NCI-H1105 treated with DMSO at 0.1 percent for 48 hours (cell line): ENCODE data around the gene ZCCHC10.
A peak's percentile ranks its signal among the peaks of the same experiment; 100 is the strongest.
"Not testable (repeated sequence)": the region's sequence is repeated elsewhere in the genome, so short reads cannot be mapped to it uniquely, and the experiment has no call there.

Source experiments
- DNase-seq: peaks from one replicate; lab custom pipeline; 2025; lab: John Stamatoyannopoulos, UW

ZCCHC10 gene

DNA sequence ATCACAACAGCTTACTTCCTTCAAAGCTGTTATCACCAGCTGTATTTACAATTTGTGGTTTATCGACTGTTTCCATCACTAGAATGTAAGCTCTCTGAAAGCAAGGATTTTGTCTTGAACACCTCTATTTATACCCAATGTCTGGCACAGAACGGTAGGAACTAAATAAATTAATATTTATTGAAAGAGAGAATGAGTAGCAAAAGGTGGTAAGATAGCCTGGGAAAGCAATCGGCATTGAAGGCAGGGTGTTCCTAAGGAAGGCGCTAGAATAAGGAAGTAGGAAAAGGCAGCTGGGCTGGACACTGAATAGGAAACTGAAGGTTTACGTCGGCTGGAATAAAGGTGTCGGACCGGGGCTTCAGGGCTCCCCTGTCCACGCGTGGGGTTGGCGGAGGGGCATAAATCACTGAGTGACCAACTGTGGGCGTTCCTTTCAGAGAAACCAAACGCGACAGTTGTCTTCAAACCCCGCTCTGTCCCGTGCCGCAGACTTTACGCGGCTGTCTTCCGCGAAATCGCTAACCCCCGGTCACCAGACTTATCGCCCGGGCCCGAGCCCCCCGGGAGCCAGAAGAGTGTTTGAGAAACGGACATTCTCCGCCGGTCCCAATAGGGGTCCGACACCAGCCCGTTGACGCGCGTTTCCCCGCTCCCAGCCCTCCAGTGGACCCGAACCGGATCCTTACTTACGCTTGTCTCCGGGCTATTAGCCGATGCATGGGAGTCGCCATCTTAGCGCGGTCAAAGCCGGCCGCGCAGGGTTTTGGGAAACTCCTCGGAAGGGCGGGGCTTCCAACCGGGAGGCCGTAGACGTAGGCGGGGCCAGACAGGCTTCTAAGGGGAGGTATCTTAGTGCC is at the start of gene ZCCHC10:
Gene ZCCHC10, minus strand, starts transcription at position 746 of the 860 bp plus-strand sequence. Its CDS starts 12 bp downstream, at position 734.
- DNase-seq: peak; percentile 85

GRCh38 chr5:133075572-133076536 is 49.5 kb upstream of the ZCCHC10 start:
- DNase-seq: no peak

- no peak for DNase-seq
Measured at GRCh38 chr5:133072021-133072420, 45.7 kb upstream of the ZCCHC10 start.

DNA sequence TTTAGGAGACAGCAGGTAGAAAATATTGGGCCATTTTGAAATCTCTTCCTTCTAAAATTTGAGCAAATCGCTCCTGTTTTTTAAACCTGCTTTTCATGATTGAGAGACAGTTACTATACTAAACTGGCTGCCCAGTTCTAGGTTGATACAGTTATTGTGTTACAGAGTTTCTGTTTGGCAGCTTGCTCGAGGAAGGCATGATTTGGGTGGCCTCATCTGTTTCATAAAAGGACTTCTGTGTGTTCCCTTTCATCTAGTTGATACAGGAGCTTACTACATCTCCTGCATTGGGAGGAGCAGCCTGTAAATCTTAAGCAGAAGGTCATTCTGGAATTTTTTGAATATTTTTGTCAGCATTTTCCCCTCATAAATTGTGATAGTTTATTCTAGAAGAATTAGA is 39.7 kb upstream of the ZCCHC10 start:
- no peak for DNase-seq

DNA sequence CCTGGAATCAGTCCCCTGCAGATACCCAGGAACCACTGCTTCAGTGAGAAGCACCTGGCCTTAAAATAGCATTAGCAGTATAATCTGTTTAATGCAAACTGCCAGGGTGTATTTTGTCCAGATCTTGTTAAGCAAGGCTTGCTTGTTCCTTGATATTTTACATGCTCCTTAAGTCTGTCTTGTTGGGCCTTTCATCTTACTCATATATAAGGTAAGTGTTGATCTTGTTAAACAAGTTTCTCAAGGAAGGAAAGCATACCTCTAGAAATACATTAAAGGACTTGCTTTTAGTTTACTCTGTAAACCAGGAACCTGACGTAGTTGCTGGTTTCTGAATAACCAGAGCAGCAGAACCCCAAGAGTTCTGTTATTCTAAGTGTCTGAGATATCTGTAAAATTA is 39.1 kb upstream of the ZCCHC10 start:
- DNase-seq: no peak

GRCh38 chr5:133063965-133064364 is 37.6 kb upstream of the ZCCHC10 start:
- DNase-seq: no peak

GRCh38 chr5:133062276-133062675 is 35.9 kb upstream of the ZCCHC10 start:
- DNase-seq: no peak

DNA sequence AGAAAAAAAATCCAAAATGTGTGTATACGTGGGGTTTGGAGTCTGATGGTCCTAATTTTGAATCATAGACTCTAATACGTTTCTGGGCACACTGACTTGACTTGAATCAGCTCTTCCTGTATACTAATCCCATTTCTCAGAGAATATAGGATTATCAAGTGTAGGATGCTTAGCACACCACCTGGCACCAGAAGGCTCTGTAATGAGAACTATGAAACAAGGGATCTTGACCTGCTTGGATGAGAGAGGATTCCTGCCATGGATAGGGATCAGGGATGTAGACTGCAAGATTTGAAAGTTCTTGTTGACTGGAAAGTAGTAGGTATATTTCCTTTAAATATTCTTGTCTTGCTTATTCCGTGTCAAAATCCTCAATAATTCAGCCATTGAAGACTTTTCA is 33.3 kb upstream of the ZCCHC10 start:
- no peak for DNase-seq

DNA sequence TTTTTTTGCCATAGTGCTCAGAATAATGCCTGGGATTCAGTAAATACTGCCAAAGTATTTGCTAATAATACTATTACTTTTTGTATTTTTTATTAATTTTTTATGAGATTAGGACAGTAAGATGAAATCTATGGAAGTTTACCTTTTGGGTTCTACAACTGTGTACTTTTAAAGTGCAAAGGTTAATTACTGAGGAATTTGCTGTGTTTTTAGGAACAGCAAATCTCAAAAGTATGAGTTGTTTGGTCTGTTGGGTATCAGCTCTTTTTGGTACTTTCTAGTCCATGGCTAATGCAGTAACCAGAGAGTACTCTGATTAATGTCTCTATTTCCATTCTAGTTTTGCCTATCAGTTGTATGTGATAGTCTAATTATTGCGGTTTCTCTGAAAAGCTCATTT is 30.5 kb upstream of the ZCCHC10 start:
- DNase-seq: no peak

- no peak for DNase-seq
Measured at GRCh38 chr5:133054697-133055471, 28.5 kb upstream of the ZCCHC10 start.

- DNase-seq: no peak
Measured at GRCh38 chr5:133053448-133053847, 27.1 kb upstream of the ZCCHC10 start.

GRCh38 chr5:133052317-133053175 is 26.2 kb upstream of the ZCCHC10 start:
- DNase-seq: no peak

- DNase-seq: peak; percentile 89
Measured at GRCh38 chr5:133051542-133052316, 25.4 kb upstream of the ZCCHC10 start, which contains the start of gene HSPA4. Gene HSPA4, plus strand, starts transcription at chr5:133052013. Its CDS starts 238 bp downstream, at chr5:133052251.

DNA sequence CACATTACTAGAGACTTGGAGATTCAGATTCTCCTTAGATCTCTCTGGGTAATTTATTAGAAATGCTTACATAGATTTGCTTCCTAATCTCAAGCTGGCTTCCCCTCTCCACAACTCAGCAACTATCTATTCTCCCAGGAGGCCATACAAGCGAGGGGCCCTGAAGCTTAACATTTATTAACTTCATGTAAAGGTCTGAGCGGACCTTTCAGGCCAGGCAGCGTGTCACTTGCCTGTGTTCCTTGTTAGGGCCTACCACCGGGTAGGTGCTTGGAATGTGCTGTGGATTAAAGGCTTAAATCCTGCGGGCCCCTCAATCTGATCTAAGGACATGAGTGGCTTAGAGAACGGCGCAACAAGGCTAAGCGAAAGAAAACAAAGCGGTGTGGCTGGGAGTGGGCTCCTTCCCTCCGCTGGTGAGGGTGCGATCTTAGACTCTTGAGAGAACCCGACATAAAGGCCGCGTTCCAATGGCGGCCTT is 24.8 kb upstream of the ZCCHC10 start:
- DNase-seq: no peak

- DNase-seq: no peak
Measured at GRCh38 chr5:133050521-133050920, 24.2 kb upstream of the ZCCHC10 start.

GRCh38 chr5:133049726-133050048 is 23.3 kb upstream of the ZCCHC10 start:
- DNase-seq: no peak

- no peak for DNase-seq
Measured at GRCh38 chr5:133048993-133049725, 22.8 kb upstream of the ZCCHC10 start.

GRCh38 chr5:133047404-133047803 is 21.1 kb upstream of the ZCCHC10 start:
- no peak for DNase-seq

DNA sequence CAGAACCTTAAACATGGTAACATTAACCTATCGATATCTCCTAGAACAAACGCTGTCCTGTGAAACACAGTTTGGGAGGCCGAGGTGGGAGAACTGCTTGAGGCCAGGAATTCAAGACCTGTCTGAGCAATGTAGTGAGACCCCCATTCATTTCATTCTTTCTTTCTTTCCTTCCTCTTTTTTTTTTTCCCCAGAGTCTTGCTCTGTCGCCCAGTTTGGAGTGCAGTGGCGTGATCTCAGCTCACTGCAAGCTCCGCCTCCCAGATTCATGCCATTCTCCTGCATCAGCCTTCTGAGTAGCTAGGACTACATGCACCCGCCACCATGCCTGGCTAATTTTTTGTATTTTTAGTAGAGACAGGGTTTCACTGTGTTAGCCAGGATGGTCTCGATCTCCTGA is 20.2 kb upstream of the ZCCHC10 start:
- not testable (repeated sequence) for DNase-seq
